ENCODE data around the gene PWWP2B.

The PWWP2B gene

GRCh38 chr10:132462463-132463332 lies 65.7 kb downstream of the PWWP2B start:
- H3K9me3 ChIP-seq (ENCODE audit: low read length) = no peaks in the 10 kb centered on the region
- no peaks in the 10 kb centered on the region for H3K36me3 ChIP-seq (ENCODE audit: insufficient read depth, low read length)
- H3K4me3 ChIP-seq (ENCODE audit: low read length) = no peak overlapping the region
- no peak overlapping the region for H2AFZ ChIP-seq (ENCODE audit: low read depth, low read length)
- H3K4me1 ChIP-seq (ENCODE audit: insufficient read depth, low read length) = peaks cover 5% of the 10 kb centered on the region
- H3K27me3 ChIP-seq (ENCODE audit: insufficient read depth, low read length) = peaks cover 18% of the 10 kb centered on the region

GRCh38 chr10:132463333-132464255 lies 66.6 kb downstream of the PWWP2B start:
- no peak overlapping the region for H3K4me3 ChIP-seq (ENCODE audit: low read length)
- H3K27me3 ChIP-seq (ENCODE audit: insufficient read depth, low read length) = peaks cover 18% of the 10 kb centered on the region
- no peak overlapping the region for H2AFZ ChIP-seq (ENCODE audit: low read depth, low read length)

GRCh38 chr10:132464256-132465192 lies 67.5 kb downstream of the PWWP2B start:
- H3K27me3 ChIP-seq (ENCODE audit: insufficient read depth, low read length) = peaks cover 15% of the 10 kb centered on the region
- H3K9me3 ChIP-seq (ENCODE audit: low read length) = no peaks in the 10 kb centered on the region
- no peaks in the 10 kb centered on the region for H3K36me3 ChIP-seq (ENCODE audit: insufficient read depth, low read length)
- no peak overlapping the region for H3K4me3 ChIP-seq (ENCODE audit: low read length)
- peaks cover 4% of the 10 kb centered on the region for H3K4me1 ChIP-seq (ENCODE audit: insufficient read depth, low read length)
- no peak overlapping the region for H2AFZ ChIP-seq (ENCODE audit: low read depth, low read length)

More at GRCh38 chr10:132463333-132464255, 66.6 kb downstream of the PWWP2B start:
- H3K4me1 ChIP-seq (ENCODE audit: insufficient read depth, low read length) = peaks cover 5% of the 10 kb centered on the region
- no peaks in the 10 kb centered on the region for H3K36me3 ChIP-seq (ENCODE audit: insufficient read depth, low read length)
- no peaks in the 10 kb centered on the region for H3K9me3 ChIP-seq (ENCODE audit: low read length)

GRCh38 chr10:132465193-132465888 lies 68.3 kb downstream of the PWWP2B start:
- H3K9me3 ChIP-seq (ENCODE audit: low read length) = no peaks in the 10 kb centered on the region
- H3K27me3 ChIP-seq (ENCODE audit: insufficient read depth, low read length) = peaks cover 8% of the 10 kb centered on the region
- no peaks in the 10 kb centered on the region for H3K36me3 ChIP-seq (ENCODE audit: insufficient read depth, low read length)
- no peak overlapping the region for H3K4me3 ChIP-seq (ENCODE audit: low read length)
- H2AFZ ChIP-seq (ENCODE audit: low read depth, low read length) = no peak overlapping the region
- H3K4me1 ChIP-seq (ENCODE audit: insufficient read depth, low read length) = peaks cover 7% of the 10 kb centered on the region

GRCh38 chr10:132465889-132466519 lies 69.0 kb downstream of the PWWP2B start:
- peaks cover 7% of the 10 kb centered on the region for H3K4me1 ChIP-seq (ENCODE audit: insufficient read depth, low read length)
- H3K36me3 ChIP-seq (ENCODE audit: insufficient read depth, low read length) = no peaks in the 10 kb centered on the region
- H3K9me3 ChIP-seq (ENCODE audit: low read length) = no peaks in the 10 kb centered on the region
- H2AFZ ChIP-seq (ENCODE audit: low read depth, low read length) = no peak overlapping the region
- no peak overlapping the region for H3K4me3 ChIP-seq (ENCODE audit: low read length)
- peaks cover 6% of the 10 kb centered on the region for H3K27me3 ChIP-seq (ENCODE audit: insufficient read depth, low read length)

GRCh38 chr10:132466520-132467463 lies 69.8 kb downstream of the PWWP2B start:
- Histone ChIP-seq H3K4me1 (ENCODE audit: insufficient read depth, low read length) (peaks cover 7% of the 10 kb centered on the region), H2AFZ (ENCODE audit: low read depth, low read length) (no peak overlapping the region), H3K27me3 (ENCODE audit: insufficient read depth, low read length) (peaks cover under 1% of the 10 kb centered on the region), H3K9me3 (ENCODE audit: low read length) (no peaks in the 10 kb centered on the region), H3K36me3 (ENCODE audit: insufficient read depth, low read length) (no peaks in the 10 kb centered on the region), H3K4me3 (ENCODE audit: low read length) (no peak overlapping the region)
